ENCODE measurements around the gene UBE2V1. TPM values are rescaled to one million over a fixed set of nuclear protein-coding genes. Genes with fewer than 3 reads are reported as not detected.

Gene UBE2V1
- total RNA-seq, 1 experiment from 2014 or later, result 119 TPM

DNA sequence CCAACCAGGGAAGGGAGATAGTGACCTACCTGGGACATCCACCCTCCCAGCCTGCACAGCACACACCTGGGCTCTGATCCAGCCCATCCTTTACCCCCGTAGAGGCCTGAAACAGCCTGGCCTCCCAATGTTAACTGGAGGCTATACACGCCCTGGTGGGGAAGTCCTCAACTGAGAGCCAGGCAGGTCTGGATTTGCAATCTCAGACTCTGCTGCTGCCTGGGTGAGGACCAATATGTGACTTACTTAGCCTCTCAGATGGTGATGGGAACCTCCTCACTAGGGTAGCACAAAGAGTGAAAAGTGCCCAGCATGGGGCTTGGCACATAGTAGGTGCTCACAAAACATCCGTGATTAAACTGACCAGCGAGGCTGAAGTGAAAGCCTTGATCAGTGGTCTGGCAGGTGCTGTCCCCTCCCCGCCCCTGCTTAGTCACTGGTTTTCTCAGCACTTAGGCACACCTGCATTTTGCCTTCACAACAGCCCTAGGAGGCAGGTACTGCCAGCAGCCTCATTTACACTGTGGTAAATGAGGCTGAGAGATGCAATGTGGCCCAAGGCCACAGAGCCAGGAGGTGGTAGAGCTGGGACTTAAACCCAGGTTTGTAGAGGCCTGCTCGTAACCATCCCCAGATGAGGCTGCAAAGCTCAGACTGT lies 28.2 kb upstream of the UBE2V1 start:
- H3K27ac ChIP-seq (ENCODE audit: low read length), result no peak overlapping the region
- H3K36me3 ChIP-seq (ENCODE audit: low read depth, low read length), result peaks cover 54% of the 10 kb centered on the region
- H3K4me1 ChIP-seq (ENCODE audit: insufficient read depth, low read length), result peaks cover 33% of the 10 kb centered on the region
- no peaks in the 10 kb centered on the region for H3K9me3 ChIP-seq (ENCODE audit: low read length)
- no peak for ATAC-seq
- H3K4me3 ChIP-seq (ENCODE audit: low read length), result no peak overlapping the region
- POLR2A ChIA-PET (ENCODE audit: unreplicated experiment), result interaction anchor here (0.6 kb wide), 1 partner anchor 162 kb away, joined by 6 read pairs; no protein-coding TSS in a partner anchor
- no peaks in the 10 kb centered on the region for H3K27me3 ChIP-seq (ENCODE audit: low read length)
- H3K4me2 ChIP-seq (ENCODE audit: low read length), result no peak overlapping the region
- peaks cover 6% of the 10 kb centered on the region; the same call in 1 of the 2 replicates for H4K20me1 ChIP-seq (ENCODE audit: low read length)
- CTCF ChIA-PET, result no interaction called here
- TF ChIP-seq, protein P1, sequence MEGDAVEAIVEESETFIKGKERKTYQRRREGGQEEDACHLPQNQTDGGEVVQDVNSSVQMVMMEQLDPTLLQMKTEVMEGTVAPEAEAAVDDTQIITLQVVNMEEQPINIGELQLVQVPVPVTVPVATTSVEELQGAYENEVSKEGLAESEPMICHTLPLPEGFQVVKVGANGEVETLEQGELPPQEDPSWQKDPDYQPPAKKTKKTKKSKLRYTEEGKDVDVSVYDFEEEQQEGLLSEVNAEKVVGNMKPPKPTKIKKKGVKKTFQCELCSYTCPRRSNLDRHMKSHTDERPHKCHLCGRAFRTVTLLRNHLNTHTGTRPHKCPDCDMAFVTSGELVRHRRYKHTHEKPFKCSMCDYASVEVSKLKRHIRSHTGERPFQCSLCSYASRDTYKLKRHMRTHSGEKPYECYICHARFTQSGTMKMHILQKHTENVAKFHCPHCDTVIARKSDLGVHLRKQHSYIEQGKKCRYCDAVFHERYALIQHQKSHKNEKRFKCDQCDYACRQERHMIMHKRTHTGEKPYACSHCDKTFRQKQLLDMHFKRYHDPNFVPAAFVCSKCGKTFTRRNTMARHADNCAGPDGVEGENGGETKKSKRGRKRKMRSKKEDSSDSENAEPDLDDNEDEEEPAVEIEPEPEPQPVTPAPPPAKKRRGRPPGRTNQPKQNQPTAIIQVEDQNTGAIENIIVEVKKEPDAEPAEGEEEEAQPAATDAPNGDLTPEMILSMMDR (conservative IDR thresholded peaks at IDR 0.05; ENCODE audit: low read depth, low read length), result no peak
- no peak for TF ChIP-seq EZH2phosphoT487 (IDR thresholded peaks at IDR 0.05; ENCODE audit: borderline replicate concordance, low read length)
- intact Hi-C loops (cut with micrococcal nuclease), result no loop called here
- DNase-seq, result no peak
- H3K79me2 ChIP-seq (ENCODE audit: low read length), result peaks cover 95% of the 10 kb centered on the region
- H3K9ac ChIP-seq (ENCODE audit: low read length), result no peak overlapping the region
- H3K9me2 ChIP-seq (replicated peaks; ENCODE audit: low read length), result no peaks in the 10 kb centered on the region
- H2AFZ ChIP-seq (ENCODE audit: low read length), result no peak overlapping the region
- no TSS peak for BruUV-seq (replicated peaks)
- no peaks in the 10 kb centered on the region for H3F3A ChIP-seq (ENCODE audit: low read length, unreplicated experiment)

DNA sequence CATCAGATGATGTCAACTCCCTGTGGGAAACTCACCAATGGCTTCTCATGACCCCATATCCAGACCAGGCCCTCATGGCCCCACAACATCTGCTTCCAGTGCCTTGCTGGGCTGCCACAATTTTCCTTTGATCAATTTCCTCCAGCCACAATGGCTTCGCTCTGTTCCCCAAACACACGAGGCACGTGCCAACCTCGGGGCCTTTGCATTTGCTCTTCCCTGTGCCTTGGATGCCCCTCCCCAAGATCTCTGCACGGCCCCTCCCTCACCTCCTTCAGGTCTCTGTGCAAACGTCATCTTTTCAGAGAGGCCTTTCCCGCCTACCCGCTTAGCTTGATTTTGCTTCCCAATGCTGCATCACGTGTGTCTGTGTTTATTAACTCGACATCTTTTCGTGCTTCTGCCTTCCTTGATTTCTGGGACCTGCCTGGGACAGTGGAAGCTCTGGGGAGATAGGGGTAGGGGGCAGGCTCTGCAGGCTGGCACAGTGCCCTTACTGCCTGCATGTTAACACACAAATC lies 27.4 kb upstream of the UBE2V1 start:
- Histone ChIP-seq H3K27ac (ENCODE audit: low read length) (no peak overlapping the region), H3F3A (ENCODE audit: low read length, unreplicated experiment) (no peaks in the 10 kb centered on the region), H3K27me3 (ENCODE audit: low read length) (no peaks in the 10 kb centered on the region), H4K20me1 (ENCODE audit: low read length) (peaks cover 6% of the 10 kb centered on the region; the same call in 1 of the 2 replicates), H3K9me3 (ENCODE audit: low read length) (no peaks in the 10 kb centered on the region), H3K36me3 (ENCODE audit: low read depth, low read length) (peaks cover 54% of the 10 kb centered on the region), H3K79me2 (ENCODE audit: low read length) (peaks cover 95% of the 10 kb centered on the region), H3K4me2 (ENCODE audit: low read length) (no peak overlapping the region), H3K4me3 (ENCODE audit: low read length) (no peak overlapping the region), H3K4me1 (ENCODE audit: insufficient read depth, low read length) (peaks cover 32% of the 10 kb centered on the region), H2AFZ (ENCODE audit: low read length) (no peak overlapping the region), H3K9me2 (replicated peaks; ENCODE audit: low read length) (no peaks in the 10 kb centered on the region), H3K9ac (ENCODE audit: low read length) (no peak overlapping the region)
- intact Hi-C loops (cut with micrococcal nuclease), result no loop called here
- ChIA-PET POLR2A (ENCODE audit: unreplicated experiment) (interaction anchor here (0.6 kb wide), 1 partner anchor 161 kb away, joined by 6 read pairs; no protein-coding TSS in a partner anchor), CTCF (no interaction called here)
- no TSS peak for BruUV-seq (replicated peaks)
- TF ChIP-seq EZH2 (IDR thresholded peaks at IDR 0.05; ENCODE audit: low read length, unreplicated experiment) (no peak), EZH2phosphoT487 (IDR thresholded peaks at IDR 0.05; ENCODE audit: borderline replicate concordance, low read length) (no peak)
- TF ChIP-seq, protein P1 (conservative IDR thresholded peaks at IDR 0.05; ENCODE audit: low read depth, low read length), result no peak
- no peak for ATAC-seq
- DNase-seq, result no peak
